Suprapubic skin (tissue), 3 donors: ENCODE data around the gene SLC7A11.

ENCODE experiments used
- CTCF ChIP-seq, 2 donors: fragments of 200-600 bp in 1 of 2; fragments of 450-650 bp in 1 of 2; sonication (generic) in 1 of 2; IDR thresholded peaks; one replicate each; pipeline ENCODE4 v1.5.1; 2016 to 2019; ENCODE audit warnings: antibody characterized with exemption in 2 of 2, mild to moderate bottlenecking in 1 of 2, moderate library complexity in 1 of 2
- POLR2AphosphoS5 ChIP-seq, 3 donors: sonication (generic); formaldehyde crosslinking; IDR thresholded peaks; one replicate each; pipeline ENCODE4 v1.6.1; 2017; ENCODE audit warnings: antibody characterized with exemption in 3 of 3

- TF ChIP-seq CTCF (IDR thresholded peaks at IDR 0.05) (no peak), POLR2AphosphoS5 (IDR thresholded peaks at IDR 0.05) (no peak)
Measured at GRCh38 chr4:138223231-138223910, 18.8 kb downstream of the SLC7A11 start.
